Keratinocyte (primary cell): Measurements from ENCODE around the gene NF1.

Experiments used
- CTCF ChIP-seq, 3 experiments: IDR thresholded peaks in 1 of 3; conservative IDR thresholded peaks in 1 of 3; optimal IDR thresholded peaks in 1 of 3; 2 replicates in 2 of 3; 3 replicates in 1 of 3; pipeline versions ENCODE3 to v1.5.1; 2011; ENCODE audit warnings: low read length in 3 of 3, mild to moderate bottlenecking in 3 of 3, moderate library complexity in 2 of 3, control low read depth in 1 of 3, inconsistent platforms in 1 of 3; ENCODE audit not compliant: insufficient read depth in 2 of 3; ENCODE audit errors: extremely low read depth in 1 of 3
- EZH2 ChIP-seq: IDR thresholded peaks from one replicate; pipeline ENCODE4 v1.6.1; 2012; ENCODE audit warnings: inconsistent platforms, mild to moderate bottlenecking, low read length, moderate library complexity

- TF ChIP-seq EZH2 (no peak), CTCF (optimal IDR thresholded peaks at IDR 0.05 in 1 of 3, IDR thresholded peaks at IDR 0.05 in 1 of 3, conservative IDR thresholded peaks at IDR 0.05 in 1 of 3; ENCODE audit: extremely low read depth in 1 of 3, insufficient read depth in 2 of 3, low read length in 3 of 3) (no peak)
Observed at GRCh38 chr17:31092475-31093064, 2.2 kb upstream of the NF1 start.
